ENCODE results near the gene BEND3. TPM values are rescaled to one million over a fixed set of nuclear protein-coding genes. Genes with fewer than 3 reads are reported as not detected.
"Not testable (repeated sequence)": the region's sequence is repeated elsewhere in the genome, so short reads cannot be mapped to it uniquely, and the experiment has no call there.

Gene BEND3
- total RNA-seq, 6 donors from 2014 or later, result 2.1 to 5.8 (median 3.1) TPM

GRCh38 chr6:107120404-107120803, 5.1 kb upstream of the BEND3 start:
- Histone ChIP-seq H3K9me3 (no peaks in the 10 kb centered on the region), H3K4me3 (no peak overlapping the region), H3K36me3 (no peaks in the 10 kb centered on the region), H3K27ac (no peak overlapping the region), H3K4me1 (peaks cover 8 to 14% (median 13%) of the 10 kb centered on the region in 4 donors), H3K27me3 (peaks cover 0 to 2% (median 0%) of the 10 kb centered on the region in 4 donors)
- no peak for ATAC-seq (ENCODE audit: low FRiP score in 2 of 2)
- no peak for DNase-seq
- WGBS, 2 donors, result 84 to 95% methylated on average over 4 of the region's 4 CpGs
- no peak for TF ChIP-seq EP300 (IDR thresholded peaks at IDR 0.05)
- TF ChIP-seq CTCF (IDR thresholded peaks at IDR 0.05), result no peak
- no peak for TF ChIP-seq POLR2A (IDR thresholded peaks at IDR 0.05)
- TF ChIP-seq POLR2AphosphoS5 (IDR thresholded peaks at IDR 0.05), result no peak

DNA sequence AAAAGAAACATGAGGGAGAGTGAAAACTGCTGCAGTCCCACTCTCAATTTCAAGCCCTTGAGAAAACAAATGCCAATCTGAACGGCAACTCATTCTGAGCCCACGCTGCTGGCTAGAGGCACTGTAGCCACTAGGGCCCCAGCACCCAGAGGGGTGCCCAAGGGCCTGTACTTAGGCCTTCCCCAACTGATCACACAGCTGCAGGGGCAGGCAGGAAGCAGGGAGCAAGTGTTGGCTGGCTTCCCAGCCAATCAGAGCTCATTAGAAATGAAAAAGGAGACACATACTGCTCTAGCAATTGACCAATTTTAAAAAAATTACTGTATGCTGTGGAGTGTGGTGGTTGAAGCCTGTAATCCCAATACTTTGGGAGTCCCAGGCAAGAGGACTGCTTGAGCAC, 3.7 kb upstream of the BEND3 start:
- TF ChIP-seq POLR2AphosphoS5 (IDR thresholded peaks at IDR 0.05) (no peak), CTCF (IDR thresholded peaks at IDR 0.05) (no peak), POLR2A (IDR thresholded peaks at IDR 0.05) (no peak), EP300 (IDR thresholded peaks at IDR 0.05) (no peak)
- H3K27me3 ChIP-seq, result peaks cover 0 to 2% (median 0%) of the 10 kb centered on the region in 4 donors
- H3K36me3 ChIP-seq, result no peaks in the 10 kb centered on the region
- no peak overlapping the region for H3K27ac ChIP-seq
- WGBS, 2 donors, result 83 to 88% methylated on average over 2 of the region's 2 CpGs
- peaks cover 9 to 17% (median 14%) of the 10 kb centered on the region in 4 donors for H3K4me1 ChIP-seq
- H3K4me3 ChIP-seq, result no peak overlapping the region
- ATAC-seq (ENCODE audit: low FRiP score in 2 of 2) (no peak), DNase-seq (no peak)
- no peaks in the 10 kb centered on the region for H3K9me3 ChIP-seq

DNA sequence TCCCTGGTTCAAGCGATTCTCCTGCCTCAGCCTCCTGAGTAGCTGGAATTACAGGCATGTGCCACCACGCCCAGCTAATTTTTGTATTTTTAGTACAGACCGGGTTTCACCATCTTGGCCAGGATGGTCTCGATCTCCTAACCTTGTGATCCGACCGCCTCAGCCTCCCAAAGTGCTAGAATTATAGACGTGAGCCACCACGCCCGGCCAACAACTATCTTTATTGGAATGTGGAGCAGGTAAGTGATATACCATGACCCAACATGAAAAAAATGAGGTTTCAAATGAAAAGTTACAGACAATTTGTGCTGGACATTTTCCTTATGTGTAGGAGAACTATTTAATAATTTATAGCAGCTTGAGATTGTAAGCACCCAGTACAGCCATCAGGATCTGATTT, 3.2 kb upstream of the BEND3 start:
- 91 to 95% methylated on average over 9 of the region's 9 CpGs for WGBS, 2 donors
- not testable (repeated sequence) for DNase-seq; ATAC-seq (ENCODE audit: low FRiP score in 2 of 2); H3K4me3 ChIP-seq; H3K9me3 ChIP-seq; H3K27ac ChIP-seq; H3K27me3 ChIP-seq; H3K36me3 ChIP-seq
- peaks cover 13 to 22% (median 18%) of the 10 kb centered on the region in 4 donors for H3K4me1 ChIP-seq

- DNase-seq, result no peak
- WGBS, 2 donors, result 28 to 33% methylated on average over 7 of the region's 7 CpGs
- no peak for TF ChIP-seq POLR2AphosphoS5 (IDR thresholded peaks at IDR 0.05)
- TF ChIP-seq CTCF (IDR thresholded peaks at IDR 0.05), result no peak
- no peak for TF ChIP-seq POLR2A (IDR thresholded peaks at IDR 0.05)
- no peak for TF ChIP-seq EP300 (IDR thresholded peaks at IDR 0.05)
- H3K4me3 ChIP-seq, result peak overlapping the region in 1 of 4 donors; percentile 81
- peaks cover 0 to 2% (median 0%) of the 10 kb centered on the region in 4 donors for H3K27me3 ChIP-seq
- H3K4me1 ChIP-seq, result peaks cover 13 to 24% (median 20%) of the 10 kb centered on the region in 4 donors
- no peaks in the 10 kb centered on the region for H3K36me3 ChIP-seq
- no peak for ATAC-seq (ENCODE audit: low FRiP score in 2 of 2)
- H3K9me3 ChIP-seq, result no peaks in the 10 kb centered on the region
- H3K27ac ChIP-seq, result no peak overlapping the region
These were observed 1.6 kb upstream of the BEND3 start for GRCh38 chr6:107116931-107117330.

- H3K27ac ChIP-seq, result peak overlapping the region in 1 of 4 donors; percentile 61
- H3K27me3 ChIP-seq, result peaks cover 0 to 2% (median 0%) of the 10 kb centered on the region in 4 donors
- peaks cover 13 to 24% (median 20%) of the 10 kb centered on the region in 4 donors for H3K4me1 ChIP-seq
- TF ChIP-seq CTCF (IDR thresholded peaks at IDR 0.05), result no peak
- TF ChIP-seq POLR2A (IDR thresholded peaks at IDR 0.05), result no peak
- no peak for TF ChIP-seq EP300 (IDR thresholded peaks at IDR 0.05)
- TF ChIP-seq POLR2AphosphoS5 (IDR thresholded peaks at IDR 0.05), result no peak
- peak in 1 of 2 donors; percentile 69 for ATAC-seq (ENCODE audit: low FRiP score in 2 of 2)
- 1 to 4% methylated on average over 15 of the region's 15 CpGs for WGBS, 2 donors
- peak in 1 of 2 donors; percentile 64 for DNase-seq
- H3K9me3 ChIP-seq, result no peaks in the 10 kb centered on the region
- H3K36me3 ChIP-seq, result no peaks in the 10 kb centered on the region
- peak overlapping the region in 3 of 4 donors; percentile 81 to 83 (median 82) for H3K4me3 ChIP-seq
These were observed 1.1 kb upstream of the BEND3 start for GRCh38 chr6:107116328-107116892.

All from upper lobe of left lung (tissue), 6 donors.